GM12878 (cell line): Measurements from ENCODE around the gene SUCO. TPM values are rescaled to one million over a fixed set of nuclear protein-coding genes. Genes with fewer than 3 reads are reported as not detected.

Experiments used
- ATAC-seq: fragments of 200-7000 bp; cut with Tn5 transposase; 3 replicates; pipeline ENCODE4 v1.9.1; 2020; ENCODE audit warnings: mild to moderate bottlenecking, moderate library complexity
- BruUV-seq: library from RNA; stranded (reverse); fragments of 400-500 nt; replicated peaks from 2 replicates; lab custom pipeline; 2021; lab: Mats Ljungman, UMichigan
- CTCF ChIA-PET: fragments of 300-600 bp; sonication (Branson Sonifier 250); formaldehyde crosslinking; extraction: SDS; loops from one replicate; lab custom pipeline; 2021; ENCODE audit warnings: inconsistent platforms; lab: Yijun Ruan, JAX
- POLR2A ChIA-PET: fragments of 350-600 bp; formaldehyde crosslinking; extraction: SDS; loops from one replicate; lab custom pipeline; 2021; ENCODE audit warnings: inconsistent platforms; lab: Charles Lee
- RAD21 ChIA-PET: fragments of 300-600 bp; sonication (Branson Sonifier 250); formaldehyde crosslinking; loops from one replicate; lab custom pipeline; 2023; ENCODE audit warnings: antibody characterized with exemption; ENCODE audit not compliant: unreplicated experiment; lab: Charles Lee
- SMC1A ChIA-PET: fragments of 300-600 bp; sonication (Branson Sonifier 250); formaldehyde crosslinking; loops from one replicate; lab custom pipeline; 2023; ENCODE audit not compliant: unreplicated experiment, uncharacterized antibody; lab: Charles Lee
- DNase-seq: peaks from one replicate; pipeline ENCODE4 v3.0.0-alpha.2; 2011; ENCODE audit warnings: low read depth, low spot score
- FAIRE-seq: peaks from 3 replicates; lab custom pipeline; 2011; peaks lifted over from hg19 to GRCh38; lab: Jason Lieb, UNC
- H2AFZ ChIP-seq: 2 replicates; pipeline ENCODE4 v1.6.0; 2011; ENCODE audit warnings: low read depth, low read length, control low read depth; ENCODE audit not compliant: control insufficient read depth
- H3K27ac ChIP-seq: 2 replicates; pipeline ENCODE4 v1.5.1; 2011; ENCODE audit warnings: control low read depth; ENCODE audit not compliant: control insufficient read depth, insufficient read depth
- H3K27me3 ChIP-seq, 2 experiments: replicated peaks in 1 of 2; 2 replicates each; pipeline versions ENCODE4 v1.6.0 to v1.6.1; 2011; ENCODE audit warnings: low read length in 1 of 2; ENCODE audit not compliant: control insufficient read depth in 2 of 2, insufficient read depth in 2 of 2
- H3K36me3 ChIP-seq, 2 experiments: 2 replicates each; pipeline ENCODE4 v1.5.1; 2011; ENCODE audit warnings: low read length in 1 of 2; ENCODE audit not compliant: control insufficient read depth in 2 of 2, insufficient read depth in 2 of 2
- H3K4me1 ChIP-seq: 2 replicates; pipeline ENCODE4 v1.6.1; 2011; ENCODE audit warnings: mild to moderate bottlenecking, low read length, moderate library complexity, mixed read lengths; ENCODE audit not compliant: control insufficient read depth, insufficient read depth
- H3K4me2 ChIP-seq: 2 replicates; pipeline ENCODE4 v1.6.0; 2011; ENCODE audit warnings: control low read depth; ENCODE audit not compliant: control insufficient read depth, insufficient read depth
- H3K4me3 ChIP-seq: fragments of 200-600 bp; sonication (generic); 2 replicates; pipeline ENCODE4 v1.5.1; 2016
- H3K79me2 ChIP-seq: 2 replicates; pipeline ENCODE4 v1.6.0; 2011; ENCODE audit warnings: low read length; ENCODE audit not compliant: control insufficient read depth, insufficient read depth
- H3K9ac ChIP-seq: 2 replicates; pipeline ENCODE4 v1.8.0; 2011; ENCODE audit warnings: low read length, control low read depth, mixed read lengths; ENCODE audit not compliant: control insufficient read depth, insufficient read depth
- H3K9me3 ChIP-seq: replicated peaks from 3 replicates; pipeline ENCODE4 v1.5.1; 2011; ENCODE audit warnings: mild to moderate bottlenecking, low read length; ENCODE audit not compliant: control insufficient read depth, insufficient read depth
- H4K20me1 ChIP-seq: 2 replicates; pipeline ENCODE4 v1.6.0; 2011; ENCODE audit not compliant: control insufficient read depth, insufficient read depth
- BMI1 ChIP-seq: fragments of 450-650 bp; IDR thresholded peaks from 2 replicates; pipeline ENCODE4 v1.6.1; 2016; ENCODE audit warnings: mild to moderate bottlenecking, moderate library complexity, borderline replicate concordance
- CREB1 ChIP-seq: IDR thresholded peaks from 2 replicates; pipeline ENCODE4 v1.6.1; 2012; ENCODE audit warnings: low read depth, mild to moderate bottlenecking, inconsistent platforms
- ETV6 ChIP-seq, 2 experiments: fragments of 450-650 bp in 1 of 2; IDR thresholded peaks in 1 of 2; conservative IDR thresholded peaks in 1 of 2; 2 replicates each; pipeline ENCODE4 v1.6.1; 2014; ENCODE audit warnings: antibody characterized with exemption in 1 of 2, borderline replicate concordance in 1 of 2, low read depth in 1 of 2, mild to moderate bottlenecking in 1 of 2, moderate library complexity in 1 of 2
- FOXK2 ChIP-seq: fragments of 450-650 bp; IDR thresholded peaks from 2 replicates; pipeline ENCODE4 v1.6.1; 2017; ENCODE audit warnings: mild to moderate bottlenecking, moderate library complexity
- JUNB ChIP-seq: IDR thresholded peaks from 2 replicates; pipeline ENCODE4 v1.6.1; 2016; ENCODE audit warnings: antibody characterized with exemption, mild to moderate bottlenecking
- MYB ChIP-seq: fragments of 150-350 bp; IDR thresholded peaks from 2 replicates; pipeline ENCODE4 v1.6.1; 2014; ENCODE audit warnings: mild to moderate bottlenecking, low read depth, low read length, borderline replicate concordance
- RB1 ChIP-seq: fragments of 450-650 bp; formaldehyde crosslinking; IDR thresholded peaks from 2 replicates; pipeline ENCODE4 v1.6.1; 2017; ENCODE audit warnings: mild to moderate bottlenecking, borderline replicate concordance
- SMARCA5 ChIP-seq: fragments of 450-650 bp; IDR thresholded peaks from 2 replicates; pipeline ENCODE4 v1.6.1; 2017; ENCODE audit warnings: mild to moderate bottlenecking
- ZBTB40 ChIP-seq: fragments of 450-650 bp; IDR thresholded peaks from 2 replicates; pipeline ENCODE4 v1.6.1; 2016; ENCODE audit warnings: mild to moderate bottlenecking, moderate library complexity, borderline replicate concordance
- ZNF384 ChIP-seq: IDR thresholded peaks from 2 replicates; pipeline ENCODE4 v1.6.1; 2012; ENCODE audit warnings: low read depth, mild to moderate bottlenecking, low read length, improper control_type of control experiment, borderline replicate concordance
- WGBS: methylation state at CpG from one replicate; pipeline ENCODE4 v1.1.6; 2016; ENCODE audit warnings: low lambda C conversion rate; ENCODE audit not compliant: insufficient replicate concordance, insufficient coverage; ENCODE audit errors: missing lambda C conversion rate; 5-methylcytosine and 5-hydroxymethylcytosine counted together
- in situ Hi-C: fragments of 300-500 bp; cut with MboI; formaldehyde crosslinking; loops from 9 replicates; pipeline ENCODE4 v1.14.3; 2018; ENCODE audit warnings: mixed read lengths
- intact Hi-C: fragments of 100-400 bp; cut with micrococcal nuclease; formaldehyde crosslinking; loops from one replicate; pipeline ENCODE4 v1.14.2; 2022; ENCODE audit not compliant: unreplicated experiment
- polyA plus RNA-seq, 11 experiments: library from polyadenylated mRNA; depleted of rRNA in 4 of 11; unstranded in 6 of 11; stranded (reverse) in 5 of 11; fragments of >200 nt; fragmentation: Nextera tagmentation in 4 of 11; fragmentation: Illumina TruSeq in 1 of 11; extraction: Ambion mirVana in 4 of 11; extraction: Trizol in 1 of 11; gene quantifications; 1 replicate in 1 of 11; 2 replicates in 10 of 11; pipeline versions ENCODE4 v1.2.1 to v1.2.3, GENCODE V29; 2011 to 2016; ENCODE audit warnings: inconsistent platforms in 2 of 11, missing spikeins in 2 of 11, low read depth in 1 of 11
- total RNA-seq, 4 experiments: library from RNA; depleted of rRNA in 3 of 4; stranded (reverse); fragments of >200 nt in 3 of 4; fragmentation: Illumina TruSeq in 1 of 4; extraction: Trizol in 1 of 4; gene quantifications; 2 replicates each; pipeline versions ENCODE4 v1.2.1 to v1.2.3, GENCODE V29; 2013 to 2021
- TF ChIP-seq, protein P1 (sequence below): fragments of 450-650 bp; IDR thresholded peaks from 2 replicates; pipeline ENCODE4 v1.6.1; 2018; ENCODE audit warnings: mild to moderate bottlenecking, low read depth, moderate library complexity; ENCODE audit not compliant: partially characterized antibody
- TF ChIP-seq, protein P2 (sequence below): fragments of 450-650 bp; IDR thresholded peaks from 2 replicates; pipeline ENCODE4 v1.6.1; 2017; ENCODE audit warnings: mild to moderate bottlenecking

SUCO gene
- total and polyA plus RNA-seq, 10 of the 15 experiments (the other 5 are each of a cell fraction or from before 2014, with no cell fraction given) = 1.7 to 15.3 (median 8.4) TPM

DNA sequence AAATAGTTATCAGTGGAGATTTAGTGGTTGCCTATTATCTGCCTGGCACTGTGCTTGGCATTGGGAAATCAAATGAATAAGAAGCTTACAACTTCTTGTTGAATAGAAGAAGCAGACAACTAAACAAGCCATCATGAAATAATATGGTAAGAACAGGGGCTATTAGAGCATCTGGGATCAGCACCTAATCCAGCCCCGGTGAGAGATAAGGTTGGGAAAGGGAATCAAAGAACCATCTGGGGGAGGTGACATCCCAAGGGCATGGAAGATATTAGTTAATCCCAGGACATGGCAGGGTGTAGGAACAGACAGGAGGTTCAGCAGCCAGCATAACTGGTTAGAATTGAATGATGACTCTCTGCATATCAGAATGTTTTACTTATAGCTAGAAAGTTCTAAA lies 36.3 kb upstream of the SUCO start:
- no peak overlapping the region for H3K4me3 ChIP-seq
- no TSS peak for BruUV-seq
- FAIRE-seq (no peak), ATAC-seq (no peak), DNase-seq (no peak)
- TF ChIP-seq ZNF384 (no peak), ETV6 (conservative IDR thresholded peaks at IDR 0.05 in 1 of 2, IDR thresholded peaks at IDR 0.05 in 1 of 2; ENCODE audit: borderline replicate concordance in 1 of 2, low read depth in 1 of 2) (no peak), BMI1 (no peak), MYB (no peak), JUNB (no peak), SMARCA5 (no peak), FOXK2 (no peak), CREB1 (no peak), RB1 (no peak), ZBTB40 (no peak)
- TF ChIP-seq, protein P1, sequence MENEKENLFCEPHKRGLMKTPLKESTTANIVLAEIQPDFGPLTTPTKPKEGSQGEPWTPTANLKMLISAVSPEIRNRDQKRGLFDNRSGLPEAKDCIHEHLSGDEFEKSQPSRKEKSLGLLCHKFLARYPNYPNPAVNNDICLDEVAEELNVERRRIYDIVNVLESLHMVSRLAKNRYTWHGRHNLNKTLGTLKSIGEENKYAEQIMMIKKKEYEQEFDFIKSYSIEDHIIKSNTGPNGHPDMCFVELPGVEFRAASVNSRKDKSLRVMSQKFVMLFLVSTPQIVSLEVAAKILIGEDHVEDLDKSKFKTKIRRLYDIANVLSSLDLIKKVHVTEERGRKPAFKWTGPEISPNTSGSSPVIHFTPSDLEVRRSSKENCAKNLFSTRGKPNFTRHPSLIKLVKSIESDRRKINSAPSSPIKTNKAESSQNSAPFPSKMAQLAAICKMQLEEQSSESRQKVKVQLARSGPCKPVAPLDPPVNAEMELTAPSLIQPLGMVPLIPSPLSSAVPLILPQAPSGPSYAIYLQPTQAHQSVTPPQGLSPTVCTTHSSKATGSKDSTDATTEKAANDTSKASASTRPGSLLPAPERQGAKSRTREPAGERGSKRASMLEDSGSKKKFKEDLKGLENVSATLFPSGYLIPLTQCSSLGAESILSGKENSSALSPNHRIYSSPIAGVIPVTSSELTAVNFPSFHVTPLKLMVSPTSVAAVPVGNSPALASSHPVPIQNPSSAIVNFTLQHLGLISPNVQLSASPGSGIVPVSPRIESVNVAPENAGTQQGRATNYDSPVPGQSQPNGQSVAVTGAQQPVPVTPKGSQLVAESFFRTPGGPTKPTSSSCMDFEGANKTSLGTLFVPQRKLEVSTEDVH = no peak
- TF ChIP-seq, protein P2, sequence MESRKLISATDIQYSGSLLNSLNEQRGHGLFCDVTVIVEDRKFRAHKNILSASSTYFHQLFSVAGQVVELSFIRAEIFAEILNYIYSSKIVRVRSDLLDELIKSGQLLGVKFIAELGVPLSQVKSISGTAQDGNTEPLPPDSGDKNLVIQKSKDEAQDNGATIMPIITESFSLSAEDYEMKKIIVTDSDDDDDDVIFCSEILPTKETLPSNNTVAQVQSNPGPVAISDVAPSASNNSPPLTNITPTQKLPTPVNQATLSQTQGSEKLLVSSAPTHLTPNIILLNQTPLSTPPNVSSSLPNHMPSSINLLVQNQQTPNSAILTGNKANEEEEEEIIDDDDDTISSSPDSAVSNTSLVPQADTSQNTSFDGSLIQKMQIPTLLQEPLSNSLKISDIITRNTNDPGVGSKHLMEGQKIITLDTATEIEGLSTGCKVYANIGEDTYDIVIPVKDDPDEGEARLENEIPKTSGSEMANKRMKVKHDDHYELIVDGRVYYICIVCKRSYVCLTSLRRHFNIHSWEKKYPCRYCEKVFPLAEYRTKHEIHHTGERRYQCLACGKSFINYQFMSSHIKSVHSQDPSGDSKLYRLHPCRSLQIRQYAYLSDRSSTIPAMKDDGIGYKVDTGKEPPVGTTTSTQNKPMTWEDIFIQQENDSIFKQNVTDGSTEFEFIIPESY = no peak
- no peak overlapping the region for H3K9ac ChIP-seq
- ChIA-PET RAD21 (no interaction called here), CTCF (no interaction called here), POLR2A (no interaction called here), SMC1A (no interaction called here)
- H3K79me2 ChIP-seq = no peaks in the 10 kb centered on the region
- H4K20me1 ChIP-seq = no peaks in the 10 kb centered on the region
- no peak overlapping the region for H2AFZ ChIP-seq
- in situ Hi-C loops (no loop called here), intact Hi-C loops (no loop called here)
- H3K9me3 ChIP-seq = no peaks in the 10 kb centered on the region
- no peaks in the 10 kb centered on the region for H3K36me3 ChIP-seq
- H3K4me2 ChIP-seq = no peak overlapping the region
- H3K4me1 ChIP-seq = no peaks in the 10 kb centered on the region
- WGBS = 0% methylated on average over 1 of the region's 1 CpG
- H3K27ac ChIP-seq = no peak overlapping the region
- peaks cover 0 to 3% of the 10 kb centered on the region in 2 experiments; a peak in 2 of 4 replicates for H3K27me3 ChIP-seq
